Karpas-422 (cell line): ENCODE results near the gene ZFYVE28. TPM values are rescaled to one million over a fixed set of nuclear protein-coding genes. Genes with fewer than 3 reads are reported as not detected.

ENCODE experiments used
- DNase-seq: peaks from one replicate; pipeline ENCODE4 v3.0.0-alpha.2; 2015
- H2AFZ ChIP-seq: fragments of 200-600 bp; sonication (generic); 2 replicates; pipeline ENCODE4 v1.6.1; 2014; ENCODE audit warnings: antibody characterized with exemption, low read length, mixed read lengths
- H3K27ac ChIP-seq: fragments of 200-600 bp; sonication (generic); 2 replicates; pipeline ENCODE4 v1.5.1; 2014; ENCODE audit warnings: mild to moderate bottlenecking, low read length, moderate library complexity
- H3K27me3 ChIP-seq: fragments of 200-600 bp; sonication (generic); 2 replicates; pipeline ENCODE4 v1.6.1; 2014; ENCODE audit warnings: low read length, mixed read lengths
- H3K36me3 ChIP-seq: fragments of 200-600 bp; sonication (generic); 2 replicates; pipeline ENCODE4 v1.6.1; 2014; ENCODE audit warnings: low read length, mixed read lengths; ENCODE audit not compliant: insufficient read depth
- H3K4me1 ChIP-seq: fragments of 200-600 bp; sonication (generic); 2 replicates; pipeline ENCODE4 v1.6.1; 2014; ENCODE audit warnings: mild to moderate bottlenecking, low read length, mixed read lengths
- H3K4me2 ChIP-seq: fragments of 200-600 bp; sonication (generic); 2 replicates; pipeline ENCODE4 v1.6.1; 2014; ENCODE audit warnings: low read length, low read depth, mild to moderate bottlenecking; ENCODE audit not compliant: poor library complexity, severe bottlenecking
- H3K4me3 ChIP-seq: fragments of 200-600 bp; sonication (generic); 2 replicates; pipeline ENCODE4 v1.5.1; 2014; ENCODE audit warnings: mild to moderate bottlenecking, antibody characterized with exemption, low read length, mixed read lengths
- H3K79me2 ChIP-seq: fragments of 200-600 bp; sonication (generic); 2 replicates; pipeline ENCODE4 v1.6.1; 2014; ENCODE audit warnings: mild to moderate bottlenecking, low read length, mixed read lengths
- H3K9ac ChIP-seq: fragments of 200-600 bp; sonication (generic); 2 replicates; pipeline ENCODE4 v1.6.0; 2014; ENCODE audit warnings: low read length
- H3K9me2 ChIP-seq: fragments of 200-600 bp; sonication (generic), shearing (Covaris generic); replicated peaks from 2 replicates; pipeline ENCODE4 v1.6.0; 2014; ENCODE audit warnings: mild to moderate bottlenecking, low read length, moderate library complexity; ENCODE audit not compliant: insufficient read depth
- H3K9me3 ChIP-seq: fragments of 300-700, 200-600 bp; sonication (generic); 2 replicates; pipeline ENCODE4 v1.6.1; 2014; ENCODE audit warnings: low read length, mixed read lengths
- H4K20me1 ChIP-seq: fragments of 200-600 bp; sonication (generic); 2 replicates; pipeline ENCODE4 v1.6.1; 2014; ENCODE audit warnings: mild to moderate bottlenecking, antibody characterized with exemption, low read length, low read depth; ENCODE audit not compliant: insufficient read depth
- total RNA-seq: library from RNA; depleted of rRNA; stranded (reverse); fragments of >200 nt; shearing (Covaris generic); gene quantifications from 2 replicates; pipeline ENCODE4 v1.2.3, GENCODE V29; 2014; ENCODE audit warnings: low replicate concordance

Gene ZFYVE28
- total RNA-seq, 1 experiment from 2014 or later, result 2.0 TPM

- Histone ChIP-seq H4K20me1 (peaks cover 23% of the 10 kb centered on the region), H3K4me2 (peak overlapping the region; percentile 96), H3K4me1 (peaks cover 35% of the 10 kb centered on the region), H3K36me3 (no peaks in the 10 kb centered on the region), H3K4me3 (peak overlapping the region; percentile 95), H3K9me2 (no peaks in the 10 kb centered on the region), H3K9me3 (no peaks in the 10 kb centered on the region), H3K27ac (peak overlapping the region; percentile 34; the same call in 1 of the 2 replicates), H3K9ac (peak overlapping the region; percentile 95), H2AFZ (no peak overlapping the region), H3K79me2 (peaks cover 35% of the 10 kb centered on the region), H3K27me3 (no peaks in the 10 kb centered on the region)
- peak; percentile 80 for DNase-seq
Measured at GRCh38 chr4:2261110-2261852, 157.2 kb downstream of the ZFYVE28 start.

- Histone ChIP-seq H3K79me2 (peaks cover 35% of the 10 kb centered on the region), H4K20me1 (peaks cover 23% of the 10 kb centered on the region), H3K27me3 (no peaks in the 10 kb centered on the region), H3K9me2 (no peaks in the 10 kb centered on the region), H3K27ac (peak overlapping the region; percentile 34), H2AFZ (no peak overlapping the region), H3K4me3 (peak overlapping the region; percentile 95), H3K9ac (peak overlapping the region; percentile 95), H3K9me3 (no peaks in the 10 kb centered on the region), H3K4me1 (peaks cover 35% of the 10 kb centered on the region), H3K4me2 (peak overlapping the region; percentile 96), H3K36me3 (no peaks in the 10 kb centered on the region)
- DNase-seq, result no peak
Measured at GRCh38 chr4:2260344-2261109, 157.9 kb downstream of the ZFYVE28 start.

GRCh38 chr4:2259541-2260343 lies 158.7 kb downstream of the ZFYVE28 start:
- peak overlapping the region; percentile 95; the same call in 1 of the 2 replicates for H3K4me3 ChIP-seq
- H3K36me3 ChIP-seq, result no peaks in the 10 kb centered on the region
- no peaks in the 10 kb centered on the region for H3K27me3 ChIP-seq
- peak overlapping the region; percentile 95 for H3K9ac ChIP-seq
- DNase-seq, result no peak
- no peaks in the 10 kb centered on the region for H3K9me2 ChIP-seq
- peaks cover 23% of the 10 kb centered on the region for H4K20me1 ChIP-seq
- H3K79me2 ChIP-seq, result peaks cover 35% of the 10 kb centered on the region
- H3K4me1 ChIP-seq, result peaks cover 35% of the 10 kb centered on the region
- H3K9me3 ChIP-seq, result no peaks in the 10 kb centered on the region
- no peak overlapping the region for H3K27ac ChIP-seq
- no peak overlapping the region for H2AFZ ChIP-seq
- H3K4me2 ChIP-seq, result peak overlapping the region; percentile 96

GRCh38 chr4:2259036-2259540 lies 159.4 kb downstream of the ZFYVE28 start:
- DNase-seq, result no peak
- no peaks in the 10 kb centered on the region for H3K9me2 ChIP-seq
- no peaks in the 10 kb centered on the region for H3K27me3 ChIP-seq
- no peak overlapping the region for H2AFZ ChIP-seq
- H3K9ac ChIP-seq, result peak overlapping the region; percentile 95; the same call in 1 of the 2 replicates
- peaks cover 23% of the 10 kb centered on the region for H4K20me1 ChIP-seq
- no peaks in the 10 kb centered on the region for H3K36me3 ChIP-seq
- H3K9me3 ChIP-seq, result no peaks in the 10 kb centered on the region
- H3K4me3 ChIP-seq, result no peak overlapping the region
- peaks cover 28% of the 10 kb centered on the region for H3K4me1 ChIP-seq
- H3K4me2 ChIP-seq, result no peak overlapping the region
- peaks cover 35% of the 10 kb centered on the region for H3K79me2 ChIP-seq
- H3K27ac ChIP-seq, result no peak overlapping the region

- Histone ChIP-seq H3K36me3 (no peaks in the 10 kb centered on the region), H4K20me1 (peaks cover 23% of the 10 kb centered on the region)
- no peak for DNase-seq
Measured at GRCh38 chr4:2258091-2259035, 160.1 kb downstream of the ZFYVE28 start.

GRCh38 chr4:2257361-2258081 lies 160.9 kb downstream of the ZFYVE28 start:
- no peak overlapping the region for H3K4me2 ChIP-seq
- H3K27ac ChIP-seq, result no peak overlapping the region
- no peaks in the 10 kb centered on the region for H3K9me3 ChIP-seq
- no peaks in the 10 kb centered on the region for H3K9me2 ChIP-seq
- no peak overlapping the region for H2AFZ ChIP-seq
- H4K20me1 ChIP-seq, result peaks cover 23% of the 10 kb centered on the region
- H3K36me3 ChIP-seq, result no peaks in the 10 kb centered on the region
- peaks cover 13% of the 10 kb centered on the region for H3K4me1 ChIP-seq
- H3K27me3 ChIP-seq, result no peaks in the 10 kb centered on the region
- peaks cover 35% of the 10 kb centered on the region for H3K79me2 ChIP-seq
- DNase-seq, result no peak
- H3K4me3 ChIP-seq, result no peak overlapping the region
- H3K9ac ChIP-seq, result no peak overlapping the region

More at GRCh38 chr4:2258091-2259035, 160.1 kb downstream of the ZFYVE28 start:
- no peak overlapping the region for H3K9ac ChIP-seq
- H2AFZ ChIP-seq, result no peak overlapping the region
- no peaks in the 10 kb centered on the region for H3K27me3 ChIP-seq
- H3K4me3 ChIP-seq, result no peak overlapping the region
- H3K79me2 ChIP-seq, result peaks cover 35% of the 10 kb centered on the region
- no peak overlapping the region for H3K27ac ChIP-seq
- H3K9me3 ChIP-seq, result no peaks in the 10 kb centered on the region
- no peaks in the 10 kb centered on the region for H3K9me2 ChIP-seq
- no peak overlapping the region for H3K4me2 ChIP-seq
- H3K4me1 ChIP-seq, result peaks cover 21% of the 10 kb centered on the region

GRCh38 chr4:2256781-2257191 lies 161.7 kb downstream of the ZFYVE28 start:
- H3K79me2 ChIP-seq, result peaks cover 35% of the 10 kb centered on the region
- no peak overlapping the region for H2AFZ ChIP-seq
- no peak for DNase-seq
- H3K9me2 ChIP-seq, result no peaks in the 10 kb centered on the region
- no peak overlapping the region for H3K4me2 ChIP-seq
- H3K36me3 ChIP-seq, result no peaks in the 10 kb centered on the region
- H3K27me3 ChIP-seq, result no peaks in the 10 kb centered on the region
- H3K4me3 ChIP-seq, result no peak overlapping the region
- peaks cover 23% of the 10 kb centered on the region for H4K20me1 ChIP-seq
- no peaks in the 10 kb centered on the region for H3K9me3 ChIP-seq
- no peak overlapping the region for H3K9ac ChIP-seq
- H3K4me1 ChIP-seq, result peaks cover 12% of the 10 kb centered on the region
- H3K27ac ChIP-seq, result no peak overlapping the region
